HepG2 (cell line): ENCODE data around the gene NARF. TPM values are rescaled to one million over a fixed set of nuclear protein-coding genes. Genes with fewer than 3 reads are reported as not detected.

Source experiments
- GATAD1 ChIP-seq: IDR thresholded peaks from 2 replicates; pipeline ENCODE4 v1.6.1; 2016; ENCODE audit warnings: missing genetic modification reagents, missing compliant biosample characterization
- HNRNPL ChIP-seq: fragments of 200-400 bp; formaldehyde crosslinking; IDR thresholded peaks from 2 replicates; pipeline ENCODE4 v1.6.1; 2017; ENCODE audit warnings: mild to moderate bottlenecking, low read depth, low read length
- MXD4 ChIP-seq: IDR thresholded peaks from 2 replicates; pipeline ENCODE4 v1.6.1; 2016; ENCODE audit warnings: mild to moderate bottlenecking, missing biosample characterization, missing genetic modification reagents
- NR2F6 ChIP-seq, 2 experiments: IDR thresholded peaks; 2 replicates each; pipeline ENCODE4 v1.6.1; 2016; ENCODE audit warnings: antibody characterized with exemption in 1 of 2, mild to moderate bottlenecking in 1 of 2
- SMYD3 ChIP-seq: sonication (generic); formaldehyde crosslinking; IDR thresholded peaks from 2 replicates; pipeline ENCODE4 v1.8.1; 2023; ENCODE audit warnings: mild to moderate bottlenecking, missing genetic modification reagents
- TCF12 ChIP-seq, 2 experiments: fragments of 450-650 bp in 1 of 2; sonication (generic) in 1 of 2; formaldehyde crosslinking in 1 of 2; IDR thresholded peaks; 2 replicates each; pipeline versions ENCODE4 v1.6.1 to v1.8.0; 2017 to 2022; ENCODE audit warnings: antibody characterized with exemption in 1 of 2, mild to moderate bottlenecking in 1 of 2, missing genetic modification reagents in 1 of 2, moderate library complexity in 1 of 2
- ZNF296 ChIP-seq: sonication (generic); formaldehyde crosslinking; conservative IDR thresholded peaks from 2 replicates; pipeline ENCODE4 v1.5.0; 2020; ENCODE audit warnings: mild to moderate bottlenecking, missing genetic modification reagents
- ZNF564 ChIP-seq: sonication (generic); formaldehyde crosslinking; IDR thresholded peaks from 2 replicates; pipeline ENCODE4 v1.8.1; 2023; ENCODE audit warnings: mild to moderate bottlenecking, missing genetic modification reagents
- ZNF883 ChIP-seq: sonication (generic); formaldehyde crosslinking; IDR thresholded peaks from 2 replicates; pipeline ENCODE4 v1.5.1; 2020; ENCODE audit warnings: mild to moderate bottlenecking, missing genetic modification reagents; ENCODE audit errors: not compliant biosample characterization
- ZSCAN12 ChIP-seq: sonication (generic); formaldehyde crosslinking; IDR thresholded peaks from 2 replicates; pipeline ENCODE4 v1.9.0; 2021; ENCODE audit warnings: mild to moderate bottlenecking, missing genetic modification reagents
- polyA plus RNA-seq, 8 experiments: library from polyadenylated mRNA; depleted of rRNA in 3 of 8; stranded (reverse) in 7 of 8; unstranded in 1 of 8; fragments of >200 nt; fragmentation: Illumina TruSeq in 4 of 8; extraction: Trizol in 4 of 8; gene quantifications; 2 replicates each; pipeline versions ENCODE4 v1.2.1 to v1.2.3, GENCODE V29; 2011 to 2016; ENCODE audit warnings: low read depth in 4 of 8, missing spikeins in 1 of 8, mixed read lengths in 1 of 8; ENCODE audit not compliant: insufficient read depth in 1 of 8
- total RNA-seq, 5 experiments: library from RNA; depleted of rRNA; stranded (reverse); fragments of >200 nt; fragmentation: Illumina TruSeq; extraction: Trizol; gene quantifications; 2 replicates each; pipeline ENCODE4 v1.2.3, GENCODE V29; 2016; ENCODE audit warnings: low read depth in 1 of 5
- TF ChIP-seq, protein P1 (sequence below): sonication (generic); formaldehyde crosslinking; IDR thresholded peaks from 2 replicates; pipeline ENCODE4 v1.5.0; 2020; ENCODE audit warnings: mild to moderate bottlenecking, missing genetic modification reagents
- TF ChIP-seq, protein P2 (sequence below): IDR thresholded peaks from 2 replicates; pipeline ENCODE4 v1.6.1; 2012; ENCODE audit warnings: inconsistent platforms
- TF ChIP-seq, protein P3 (sequence below): sonication (generic); formaldehyde crosslinking; IDR thresholded peaks from 2 replicates; pipeline ENCODE4 v1.8.0; 2022; ENCODE audit warnings: missing genetic modification reagents, mild to moderate bottlenecking, inconsistent platforms, borderline replicate concordance
- TF ChIP-seq, protein P4 (sequence below): sonication (generic); formaldehyde crosslinking; IDR thresholded peaks from 2 replicates; pipeline ENCODE4 v1.4.0; 2020; ENCODE audit warnings: mild to moderate bottlenecking, missing genetic modification reagents
- TF ChIP-seq, protein P5 (sequence below): sonication (generic); formaldehyde crosslinking; IDR thresholded peaks from 2 replicates; pipeline ENCODE4; 2020; ENCODE audit warnings: missing genetic modification reagents, mild to moderate bottlenecking, borderline replicate concordance
- TF ChIP-seq, protein P6 (sequence below): IDR thresholded peaks from 2 replicates; pipeline ENCODE4 v1.6.1; 2016; ENCODE audit warnings: mild to moderate bottlenecking, missing biosample characterization, missing genetic modification reagents

Gene NARF
- total and polyA plus RNA-seq, 2 of the 13 experiments (the other 11 are each of a cell fraction or from before 2014, with no cell fraction given) = 61.1 to 144 TPM

DNA sequence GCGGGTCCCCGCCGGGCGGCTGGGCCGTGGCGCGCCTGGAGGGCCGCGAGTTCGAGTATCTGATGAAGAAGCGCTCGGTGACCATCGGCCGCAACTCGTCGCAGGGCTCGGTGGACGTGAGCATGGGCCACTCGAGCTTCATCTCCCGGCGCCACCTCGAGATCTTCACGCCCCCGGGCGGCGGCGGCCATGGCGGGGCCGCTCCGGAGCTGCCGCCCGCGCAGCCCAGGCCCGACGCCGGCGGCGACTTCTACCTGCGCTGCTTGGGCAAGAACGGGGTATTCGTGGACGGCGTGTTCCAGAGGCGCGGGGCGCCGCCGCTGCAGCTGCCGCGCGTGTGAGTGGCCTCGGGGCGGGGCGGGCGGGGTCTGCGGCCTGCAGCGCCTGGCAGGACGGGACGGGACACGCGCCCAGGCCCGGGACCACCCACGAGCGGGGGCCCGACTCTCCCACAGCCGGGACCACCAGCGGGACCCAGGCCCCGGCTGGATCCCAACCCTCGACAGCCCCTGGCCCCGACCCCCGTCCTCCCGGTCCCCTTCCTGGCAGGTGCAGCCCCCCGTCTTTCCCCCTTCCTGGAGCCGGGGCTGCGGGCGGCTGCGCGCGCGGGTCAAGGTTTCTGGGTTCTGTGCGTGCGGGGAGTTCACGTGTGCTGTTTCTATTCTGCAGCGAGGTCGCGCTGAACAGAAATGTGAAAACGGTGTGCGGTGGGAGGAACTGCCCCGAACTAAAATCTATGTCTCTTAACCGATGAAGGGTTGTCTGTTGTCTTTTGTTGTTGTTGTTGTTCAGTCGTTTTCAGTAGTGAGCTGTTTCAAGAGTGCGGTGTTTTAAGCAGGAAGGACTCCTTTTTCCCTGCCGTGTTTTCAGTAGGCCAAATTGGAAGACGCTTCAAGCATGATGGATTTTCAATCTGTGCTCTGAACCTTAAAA lies 61.7 kb downstream of the NARF start (continued):
- TF ChIP-seq GATAD1 (CRISPR knock-in tag) (peak; percentile 12; the same call in 1 of the 2 replicates), MXD4 (CRISPR knock-in tag) (peak; percentile 71; the same call in 1 of the 2 replicates), TCF12 (IDR thresholded peaks at IDR 0.05) (no peak), TCF12 (CRISPR knock-in tag; IDR thresholded peaks at IDR 0.05) (0 out of 2 replicates have a peak, but pooled peaks have one; percentile 41), ZNF564 (CRISPR knock-in tag) (no peak), ZNF296 (no peak), ZSCAN12 (CRISPR knock-in tag) (peak; percentile 31; the same call in 1 of the 2 replicates), SMYD3 (CRISPR knock-in tag) (no peak), HNRNPL (no peak), ZNF883 (CRISPR knock-in tag) (no peak), NR2F6 (IDR thresholded peaks at IDR 0.05) (no peak), NR2F6 (CRISPR knock-in tag; IDR thresholded peaks at IDR 0.05) (peak; percentile 37; the same call in 1 of the 2 replicates)
- TF ChIP-seq, protein P1, sequence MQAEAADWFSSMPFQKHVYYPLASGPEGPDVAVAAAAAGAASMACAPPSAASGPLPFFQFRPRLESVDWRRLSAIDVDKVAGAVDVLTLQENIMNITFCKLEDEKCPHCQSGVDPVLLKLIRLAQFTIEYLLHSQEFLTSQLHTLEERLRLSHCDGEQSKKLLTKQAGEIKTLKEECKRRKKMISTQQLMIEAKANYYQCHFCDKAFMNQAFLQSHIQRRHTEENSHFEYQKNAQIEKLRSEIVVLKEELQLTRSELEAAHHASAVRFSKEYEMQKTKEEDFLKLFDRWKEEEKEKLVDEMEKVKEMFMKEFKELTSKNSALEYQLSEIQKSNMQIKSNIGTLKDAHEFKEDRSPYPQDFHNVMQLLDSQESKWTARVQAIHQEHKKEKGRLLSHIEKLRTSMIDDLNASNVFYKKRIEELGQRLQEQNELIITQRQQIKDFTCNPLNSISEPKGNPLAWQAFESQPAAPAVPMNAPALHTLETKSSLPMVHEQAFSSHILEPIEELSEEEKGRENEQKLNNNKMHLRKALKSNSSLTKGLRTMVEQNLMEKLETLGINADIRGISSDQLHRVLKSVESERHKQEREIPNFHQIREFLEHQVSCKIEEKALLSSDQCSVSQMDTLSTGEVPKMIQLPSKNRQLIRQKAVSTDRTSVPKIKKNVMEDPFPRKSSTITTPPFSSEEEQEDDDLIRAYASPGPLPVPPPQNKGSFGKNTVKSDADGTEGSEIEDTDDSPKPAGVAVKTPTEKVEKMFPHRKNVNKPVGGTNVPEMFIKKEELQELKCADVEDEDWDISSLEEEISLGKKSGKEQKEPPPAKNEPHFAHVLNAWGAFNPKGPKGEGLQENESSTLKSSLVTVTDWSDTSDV = no peak
- TF ChIP-seq, protein P2, sequence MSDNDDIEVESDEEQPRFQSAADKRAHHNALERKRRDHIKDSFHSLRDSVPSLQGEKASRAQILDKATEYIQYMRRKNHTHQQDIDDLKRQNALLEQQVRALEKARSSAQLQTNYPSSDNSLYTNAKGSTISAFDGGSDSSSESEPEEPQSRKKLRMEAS = peak; percentile 33
- TF ChIP-seq, protein P3, sequence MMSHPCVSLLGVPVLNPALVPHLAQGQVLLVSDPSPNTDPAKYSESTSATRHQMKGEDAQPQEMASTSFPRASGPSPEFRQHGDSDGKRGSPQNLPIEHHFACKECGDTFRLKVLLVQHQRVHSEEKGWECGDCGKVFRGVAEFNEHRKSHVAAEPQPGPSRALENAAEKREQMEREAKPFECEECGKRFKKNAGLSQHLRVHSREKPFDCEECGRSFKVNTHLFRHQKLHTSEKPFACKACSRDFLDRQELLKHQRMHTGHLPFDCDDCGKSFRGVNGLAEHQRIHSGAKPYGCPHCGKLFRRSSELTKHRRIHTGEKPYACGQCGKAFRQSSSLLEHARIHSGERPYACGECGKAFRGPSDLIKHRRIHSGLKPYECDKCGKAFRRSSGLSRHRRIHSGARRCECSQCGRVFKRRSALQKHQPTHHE (CRISPR knock-in tag) = peak; percentile 42; the same call in 1 of the 2 replicates
- TF ChIP-seq, protein P4, sequence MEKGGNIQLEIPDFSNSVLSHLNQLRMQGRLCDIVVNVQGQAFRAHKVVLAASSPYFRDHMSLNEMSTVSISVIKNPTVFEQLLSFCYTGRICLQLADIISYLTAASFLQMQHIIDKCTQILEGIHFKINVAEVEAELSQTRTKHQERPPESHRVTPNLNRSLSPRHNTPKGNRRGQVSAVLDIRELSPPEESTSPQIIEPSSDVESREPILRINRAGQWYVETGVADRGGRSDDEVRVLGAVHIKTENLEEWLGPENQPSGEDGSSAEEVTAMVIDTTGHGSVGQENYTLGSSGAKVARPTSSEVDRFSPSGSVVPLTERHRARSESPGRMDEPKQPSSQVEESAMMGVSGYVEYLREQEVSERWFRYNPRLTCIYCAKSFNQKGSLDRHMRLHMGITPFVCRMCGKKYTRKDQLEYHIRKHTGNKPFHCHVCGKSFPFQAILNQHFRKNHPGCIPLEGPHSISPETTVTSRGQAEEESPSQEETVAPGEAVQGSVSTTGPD = no peak
- TF ChIP-seq, protein P5, sequence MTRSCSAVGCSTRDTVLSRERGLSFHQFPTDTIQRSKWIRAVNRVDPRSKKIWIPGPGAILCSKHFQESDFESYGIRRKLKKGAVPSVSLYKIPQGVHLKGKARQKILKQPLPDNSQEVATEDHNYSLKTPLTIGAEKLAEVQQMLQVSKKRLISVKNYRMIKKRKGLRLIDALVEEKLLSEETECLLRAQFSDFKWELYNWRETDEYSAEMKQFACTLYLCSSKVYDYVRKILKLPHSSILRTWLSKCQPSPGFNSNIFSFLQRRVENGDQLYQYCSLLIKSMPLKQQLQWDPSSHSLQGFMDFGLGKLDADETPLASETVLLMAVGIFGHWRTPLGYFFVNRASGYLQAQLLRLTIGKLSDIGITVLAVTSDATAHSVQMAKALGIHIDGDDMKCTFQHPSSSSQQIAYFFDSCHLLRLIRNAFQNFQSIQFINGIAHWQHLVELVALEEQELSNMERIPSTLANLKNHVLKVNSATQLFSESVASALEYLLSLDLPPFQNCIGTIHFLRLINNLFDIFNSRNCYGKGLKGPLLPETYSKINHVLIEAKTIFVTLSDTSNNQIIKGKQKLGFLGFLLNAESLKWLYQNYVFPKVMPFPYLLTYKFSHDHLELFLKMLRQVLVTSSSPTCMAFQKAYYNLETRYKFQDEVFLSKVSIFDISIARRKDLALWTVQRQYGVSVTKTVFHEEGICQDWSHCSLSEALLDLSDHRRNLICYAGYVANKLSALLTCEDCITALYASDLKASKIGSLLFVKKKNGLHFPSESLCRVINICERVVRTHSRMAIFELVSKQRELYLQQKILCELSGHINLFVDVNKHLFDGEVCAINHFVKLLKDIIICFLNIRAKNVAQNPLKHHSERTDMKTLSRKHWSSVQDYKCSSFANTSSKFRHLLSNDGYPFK = no peak
- TF ChIP-seq, protein P6, sequence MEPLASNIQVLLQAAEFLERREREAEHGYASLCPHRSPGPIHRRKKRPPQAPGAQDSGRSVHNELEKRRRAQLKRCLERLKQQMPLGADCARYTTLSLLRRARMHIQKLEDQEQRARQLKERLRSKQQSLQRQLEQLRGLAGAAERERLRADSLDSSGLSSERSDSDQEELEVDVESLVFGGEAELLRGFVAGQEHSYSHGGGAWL (CRISPR knock-in tag) = peak; percentile 64; the same call in 1 of the 2 replicates
